Stimulated activated CD8-positive, alpha-beta memory T cell treated with anti-CD3 and anti-CD28 coated beads, Interleukin-7, amount 100 ng/mL, for 48 hours (primary cell): Measurements from ENCODE around the gene TIMM10.
"Not testable (repeated sequence)": the region's sequence is repeated elsewhere in the genome, so short reads cannot be mapped to it uniquely, and the experiment has no call there.

Source experiments
- DNase-seq, 2 donors: peaks; one replicate each; pipeline ENCODE4 v3.0.0-alpha.2; 2020; ENCODE audit warnings: low read depth in 1 of 2; ENCODE audit errors: extremely low read depth in 1 of 2

Gene TIMM10

GRCh38 chr11:57542582-57542981, 12.0 kb upstream of the TIMM10 start:
- no peak for DNase-seq

- no peak for DNase-seq
Measured at GRCh38 chr11:57541169-57541568, 10.6 kb upstream of the TIMM10 start.

- DNase-seq, result no peak
Measured at GRCh38 chr11:57539342-57539741, 8.8 kb upstream of the TIMM10 start.

DNA sequence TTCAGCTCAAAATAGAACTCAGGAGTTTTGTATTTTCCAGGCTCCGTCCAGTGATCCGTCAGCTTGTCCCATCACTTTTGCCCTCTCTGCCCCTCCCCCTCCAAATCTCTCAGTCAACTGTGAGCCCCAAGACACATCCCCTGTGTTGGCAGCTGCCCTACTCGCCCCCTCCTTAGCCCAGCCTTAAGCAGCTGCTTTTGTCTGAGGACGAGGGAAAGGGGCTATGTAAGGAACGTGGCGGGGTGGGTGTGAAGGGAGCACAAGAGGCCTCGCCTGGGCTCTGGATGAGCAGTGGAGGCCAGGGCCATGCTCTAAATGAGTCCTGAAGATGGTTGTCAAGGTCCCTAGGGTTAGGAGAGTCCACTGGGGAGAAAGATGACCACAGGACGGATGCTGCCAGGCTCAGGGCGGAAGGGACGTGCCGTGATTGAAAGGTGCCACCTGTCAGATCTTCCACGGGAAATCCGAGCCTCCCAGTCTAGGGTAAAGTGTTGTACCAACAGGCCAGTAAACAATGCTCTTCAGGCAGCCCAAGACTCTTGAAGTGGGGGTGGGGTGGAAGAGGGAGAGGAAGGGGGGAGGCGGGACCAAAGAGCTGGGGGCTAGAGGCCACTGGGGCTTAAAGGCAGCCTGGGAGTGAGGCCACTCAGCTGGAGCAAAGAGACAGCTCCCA, 6.5 kb upstream of the TIMM10 start, which contains the start of gene SMTNL1:
Gene SMTNL1 (plus strand): TSS at position 649 of the 673 bp plus-strand sequence. CDS start 5,048 bp downstream, outside the sequence.
- no peak for DNase-seq

GRCh38 chr11:57534449-57534848, 3.9 kb upstream of the TIMM10 start:
- not testable (repeated sequence) for DNase-seq

- DNase-seq, result no peak
Measured at GRCh38 chr11:57530215-57530595, 349 bp downstream of the TIMM10 start.

- no peak for DNase-seq
Measured at GRCh38 chr11:57529012-57529411, 1.5 kb downstream of the TIMM10 start.

- no peak for DNase-seq
Measured at GRCh38 chr11:57527056-57527631, 3.4 kb downstream of the TIMM10 start.

DNA sequence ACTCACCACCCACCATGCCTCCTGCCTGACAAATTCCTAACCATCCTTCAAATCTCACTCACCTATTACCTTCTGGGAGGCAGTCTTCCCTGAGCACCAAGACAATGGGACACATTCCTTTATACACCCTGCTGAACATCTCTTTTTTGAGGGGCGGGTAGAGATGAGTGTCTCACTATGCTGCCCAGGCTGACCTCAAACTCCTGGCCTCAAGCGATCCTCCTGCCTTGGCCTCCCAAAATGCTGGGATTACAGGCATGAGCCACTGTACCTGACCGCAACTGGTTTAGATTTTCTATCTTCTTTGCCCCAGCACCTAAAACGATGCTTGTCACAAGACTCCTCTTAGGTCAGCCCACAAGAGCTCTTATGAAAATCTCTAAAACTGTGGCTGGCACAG, 7.1 kb downstream of the TIMM10 start:
- no peak for DNase-seq

DNA sequence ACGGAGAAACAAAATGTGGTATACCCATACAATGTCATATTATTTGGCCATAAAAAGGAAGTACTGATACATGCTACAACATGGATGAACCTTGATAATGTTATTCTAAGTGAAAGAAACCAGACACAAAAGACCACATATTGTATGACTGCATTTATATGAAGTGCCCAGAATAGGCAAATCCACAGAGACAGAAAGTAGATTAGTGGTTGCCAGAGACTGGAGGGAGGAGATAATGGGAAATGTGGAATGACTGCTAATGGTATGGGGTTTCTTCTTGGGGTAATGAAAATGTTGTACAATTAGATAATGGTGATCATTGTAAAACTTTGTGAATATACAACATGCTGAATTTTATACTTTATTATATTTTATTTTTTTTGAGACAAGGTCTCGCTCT, 9.4 kb downstream of the TIMM10 start:
- DNase-seq, result no peak

- no peak for DNase-seq
Measured at GRCh38 chr11:57516061-57516443, 14.5 kb downstream of the TIMM10 start.

DNA sequence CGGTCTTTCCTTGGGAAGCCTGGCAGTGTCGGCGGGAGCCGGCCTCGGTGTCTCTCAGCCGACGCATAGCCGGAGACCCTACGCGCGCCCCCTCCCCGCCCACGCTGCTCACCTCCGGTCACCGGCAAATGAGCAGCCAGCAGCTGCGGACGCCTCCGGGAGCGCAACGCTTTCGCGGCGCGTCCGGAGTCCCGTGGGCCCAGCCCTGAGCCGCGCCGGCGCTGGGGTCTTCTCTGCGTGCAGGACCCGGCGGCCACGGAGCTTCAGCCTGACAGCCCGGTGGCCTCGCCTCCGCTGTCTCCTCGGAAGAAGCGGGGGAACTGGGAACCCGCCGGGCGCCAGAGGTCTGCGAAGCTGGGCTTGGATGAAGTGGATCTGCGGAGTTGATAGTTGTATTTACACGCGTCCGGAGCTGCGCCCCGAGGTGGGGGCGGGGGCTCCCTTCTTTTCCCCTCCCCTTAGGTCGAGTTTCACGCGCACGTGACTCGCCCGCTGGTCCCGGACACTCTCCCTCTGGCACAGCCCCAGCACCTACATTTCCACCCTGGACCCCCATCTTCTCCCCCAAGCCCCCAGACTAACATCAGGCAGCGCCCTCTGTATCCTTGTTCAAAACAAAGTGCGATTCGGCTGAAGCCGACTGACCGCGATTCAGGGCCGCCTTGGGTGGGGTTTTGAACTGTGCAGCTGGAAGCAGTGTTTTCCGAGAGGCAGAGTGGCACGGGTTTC, 15.1 kb downstream of the TIMM10 start, which contains the start of gene SLC43A1:
Gene SLC43A1 (minus strand): TSS at position 371 of the 729 bp plus-strand sequence. CDS start 1,591 bp downstream, outside the sequence.
- DNase-seq, result no peak

- DNase-seq, result peak; percentile 22 to 32
Measured at GRCh38 chr11:57514538-57515331, 15.8 kb downstream of the TIMM10 start.

DNA sequence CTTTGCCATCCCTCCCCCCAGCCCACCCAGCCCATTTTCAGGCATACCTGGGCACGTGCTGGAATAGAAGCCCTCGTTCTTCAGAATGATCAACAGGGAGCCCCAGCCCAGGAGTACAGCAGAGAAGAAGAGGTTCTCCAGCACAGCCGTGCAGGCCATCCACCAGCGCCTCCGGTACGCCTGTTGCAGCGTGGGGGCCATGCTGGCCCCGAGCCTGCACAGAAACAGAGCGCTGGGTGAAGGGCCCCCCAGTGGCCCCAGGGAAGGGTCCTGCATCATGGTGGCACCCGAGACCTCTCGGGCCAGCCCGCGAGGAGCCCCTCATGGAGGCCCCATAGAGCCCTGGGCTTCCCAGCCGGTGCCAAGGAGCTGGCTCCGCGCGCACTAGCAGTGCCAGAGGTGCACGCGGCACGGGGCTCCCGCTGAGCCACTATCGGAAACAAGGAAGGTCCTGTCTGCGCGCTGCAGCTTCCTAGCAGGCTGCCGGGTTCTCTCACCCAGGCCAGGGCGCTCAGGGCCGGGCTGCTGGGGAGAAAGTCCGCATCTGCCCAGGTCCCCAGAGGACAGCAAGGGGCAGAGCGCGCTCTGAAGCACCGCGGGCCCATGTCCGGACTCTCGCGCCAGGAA, 16.5 kb downstream of the TIMM10 start:
- no peak for DNase-seq

- no peak for DNase-seq
Measured at GRCh38 chr11:57513452-57513795, 17.1 kb downstream of the TIMM10 start.

- no peak for DNase-seq
Measured at GRCh38 chr11:57512646-57513451, 17.7 kb downstream of the TIMM10 start.

GRCh38 chr11:57511741-57512430, 18.7 kb downstream of the TIMM10 start:
- DNase-seq, result no peak

DNA sequence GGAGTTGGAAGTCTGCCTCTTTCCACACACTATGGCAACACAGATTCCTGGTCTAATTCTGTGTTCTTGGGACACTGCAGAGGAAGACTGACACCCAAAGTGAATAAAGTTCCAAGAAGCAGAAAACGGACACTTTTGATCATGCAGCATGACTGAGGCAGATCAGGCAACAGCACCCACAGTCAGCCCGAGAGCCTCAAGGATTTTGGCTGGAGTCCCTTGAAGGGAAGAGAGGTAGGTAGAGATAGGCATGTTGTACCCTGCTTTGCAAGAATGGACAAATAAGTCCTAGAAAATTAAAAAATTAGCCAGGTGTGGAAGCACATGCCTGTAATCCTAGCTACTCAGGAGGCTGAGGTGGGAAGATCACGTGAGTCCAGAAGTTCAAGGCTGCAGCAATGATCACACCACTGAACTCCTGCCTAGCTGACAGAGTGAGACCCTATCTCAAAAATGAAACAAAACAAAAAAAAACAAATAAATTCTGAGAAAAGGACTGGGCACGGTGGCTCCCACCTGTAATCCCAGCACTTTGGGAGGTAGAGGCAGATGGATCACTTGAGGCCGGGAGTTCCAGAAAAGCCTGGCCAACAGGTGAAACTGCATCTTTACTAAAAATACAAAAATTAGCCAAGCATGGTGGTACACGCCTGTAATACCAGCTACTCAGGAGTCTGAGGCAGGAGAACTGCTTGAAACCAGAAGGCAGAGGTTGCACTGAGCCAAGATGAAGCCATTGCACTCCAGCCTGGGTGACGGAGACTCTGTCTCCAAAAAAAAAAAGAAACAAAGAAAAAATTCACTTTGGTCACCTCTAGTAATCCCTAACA, 22.0 kb downstream of the TIMM10 start:
- no peak for DNase-seq

DNA sequence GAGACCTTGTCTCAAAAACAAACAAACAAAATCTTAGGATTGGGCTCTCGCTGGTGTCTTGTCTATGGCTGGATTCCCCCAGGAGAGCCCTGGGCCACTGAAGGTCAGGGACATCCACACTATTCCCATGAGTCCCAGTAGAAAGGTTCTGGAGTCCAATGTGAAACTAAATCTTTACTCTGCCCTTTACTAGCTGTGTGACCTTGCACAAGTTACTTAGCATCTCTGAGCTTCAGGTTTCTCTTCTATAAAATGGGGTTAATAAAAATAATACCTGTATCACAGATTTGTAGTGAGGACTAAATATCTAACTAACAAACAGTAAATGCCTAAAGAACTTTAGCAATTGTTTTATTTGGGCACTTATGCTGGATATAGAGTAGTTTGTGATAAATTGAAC, 24.0 kb downstream of the TIMM10 start:
- DNase-seq, result no peak
